Stimulated activated CD4-positive, alpha-beta T cell treated with anti-CD3 and anti-CD28 coated beads, TNF-alpha, amount 100 ng/mL, for 4 hours (primary cell): ENCODE data around the gene HDAC9.

Source experiments
- DNase-seq, 3 experiments: peaks; one replicate each; pipeline ENCODE4 v3.0.0-alpha.2; 2020; ENCODE audit warnings: low read depth in 3 of 3

The HDAC9 gene

GRCh38 chr7:18590241-18590640, 94.7 kb downstream of the HDAC9 start:
- DNase-seq = no peak

GRCh38 chr7:18590744-18591340, 95.3 kb downstream of the HDAC9 start:
- no peak for DNase-seq

GRCh38 chr7:18593602-18594279, 98.2 kb downstream of the HDAC9 start:
- no peak for DNase-seq

- DNase-seq = no peak
Measured at GRCh38 chr7:18597754-18598153, 102.2 kb downstream of the HDAC9 start.

GRCh38 chr7:18607025-18607424, 111.5 kb downstream of the HDAC9 start:
- DNase-seq = no peak

- no peak for DNase-seq
Measured at GRCh38 chr7:18610331-18610948, 114.9 kb downstream of the HDAC9 start.

GRCh38 chr7:18614841-18615240, 119.3 kb downstream of the HDAC9 start:
- no peak for DNase-seq

GRCh38 chr7:18619311-18619710, 123.8 kb downstream of the HDAC9 start:
- no peak for DNase-seq

- DNase-seq = no peak
Measured at GRCh38 chr7:18623389-18623788, 127.8 kb downstream of the HDAC9 start.

- DNase-seq = no peak
Measured at GRCh38 chr7:18624459-18624858, 128.9 kb downstream of the HDAC9 start.

GRCh38 chr7:18626086-18626485, 130.5 kb downstream of the HDAC9 start:
- DNase-seq = no peak

- DNase-seq = no peak
Measured at GRCh38 chr7:18626717-18627116, 131.2 kb downstream of the HDAC9 start.

GRCh38 chr7:18637516-18637915, 142.0 kb downstream of the HDAC9 start:
- no peak for DNase-seq

GRCh38 chr7:18638594-18639452, 143.3 kb downstream of the HDAC9 start:
- DNase-seq = no peak

GRCh38 chr7:18639711-18640110, 144.2 kb downstream of the HDAC9 start:
- DNase-seq = no peak

- no peak for DNase-seq
Measured at GRCh38 chr7:18644981-18645380, 149.4 kb downstream of the HDAC9 start.

- no peak for DNase-seq
Measured at GRCh38 chr7:18647582-18647981, 152.0 kb downstream of the HDAC9 start.

- no peak for DNase-seq
Measured at GRCh38 chr7:18648849-18649758, 153.6 kb downstream of the HDAC9 start.

- DNase-seq = no peak
Measured at GRCh38 chr7:18653381-18654155, 158.0 kb downstream of the HDAC9 start.

- no peak for DNase-seq
Measured at GRCh38 chr7:18654709-18655108, 159.2 kb downstream of the HDAC9 start.
